Measurements from ENCODE around the gene MAN1A2.

MAN1A2 gene

DNA sequence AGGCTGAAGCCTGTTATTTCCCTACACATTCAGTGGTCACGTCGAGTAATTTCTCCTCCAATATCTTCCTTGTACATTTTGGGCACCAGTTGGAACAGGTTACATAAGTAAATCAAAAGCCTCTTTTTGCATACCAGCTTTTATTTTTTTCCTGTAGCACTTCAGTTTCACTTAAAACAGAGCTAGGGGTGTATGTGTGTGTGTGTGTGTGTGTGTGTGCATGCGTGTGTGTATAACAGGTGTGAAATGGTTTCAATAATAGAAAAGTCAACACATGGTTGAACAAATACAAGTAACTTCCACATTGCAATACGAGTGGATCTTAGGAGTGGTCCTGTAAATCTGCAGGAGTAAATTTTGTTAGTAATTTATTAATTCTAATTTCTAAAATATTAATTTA is 3.0 kb upstream of the MAN1A2 start:
- no peak overlapping the region for H3K4me2 ChIP-seq (ENCODE audit: low read length)
- H3K4me3 ChIP-seq (ENCODE audit: low read length) = no peak overlapping the region
- H3K9ac ChIP-seq (ENCODE audit: low read depth, low read length) = no peak overlapping the region
- H3K4me1 ChIP-seq (ENCODE audit: control insufficient read depth, insufficient read depth, low read length) = peaks cover 10% of the 10 kb centered on the region
- no peaks in the 10 kb centered on the region for H3K36me3 ChIP-seq (ENCODE audit: insufficient read depth, low read length)
- H3K9me3 ChIP-seq (replicated peaks; ENCODE audit: low read length) = no peaks in the 10 kb centered on the region
- no peaks in the 10 kb centered on the region for H3K27me3 ChIP-seq (ENCODE audit: control insufficient read depth, insufficient read depth, low read length)

- Histone ChIP-seq H3K4me1 (ENCODE audit: control insufficient read depth, insufficient read depth, low read length) (peaks cover 11% of the 10 kb centered on the region), H3K27me3 (ENCODE audit: control insufficient read depth, insufficient read depth, low read length) (no peaks in the 10 kb centered on the region), H3K9me3 (replicated peaks; ENCODE audit: low read length) (no peaks in the 10 kb centered on the region), H3K4me2 (ENCODE audit: low read length) (peak overlapping the region; percentile 96), H3K4me3 (ENCODE audit: low read length) (peak overlapping the region; percentile 95), H3K9ac (ENCODE audit: low read depth, low read length) (peak overlapping the region; percentile 93), H3K36me3 (ENCODE audit: insufficient read depth, low read length) (no peaks in the 10 kb centered on the region)
Measured at GRCh38 chr1:117365350-117366176, 1.7 kb upstream of the MAN1A2 start.

GRCh38 chr1:117366177-117367045 is 838 bp upstream of the MAN1A2 start:
- Histone ChIP-seq H3K4me1 (ENCODE audit: control insufficient read depth, insufficient read depth, low read length) (peaks cover 15% of the 10 kb centered on the region), H3K4me2 (ENCODE audit: low read length) (peak overlapping the region; percentile 96), H3K9me3 (replicated peaks; ENCODE audit: low read length) (no peaks in the 10 kb centered on the region), H3K36me3 (ENCODE audit: insufficient read depth, low read length) (no peaks in the 10 kb centered on the region), H3K9ac (ENCODE audit: low read depth, low read length) (peak overlapping the region; percentile 93), H3K4me3 (ENCODE audit: low read length) (peak overlapping the region; percentile 95), H3K27me3 (ENCODE audit: control insufficient read depth, insufficient read depth, low read length) (no peaks in the 10 kb centered on the region)

GRCh38 chr1:117368116-117369108 is 1.2 kb downstream of the MAN1A2 start:
- no peaks in the 10 kb centered on the region for H3K36me3 ChIP-seq (ENCODE audit: insufficient read depth, low read length)
- no peaks in the 10 kb centered on the region for H3K9me3 ChIP-seq (replicated peaks; ENCODE audit: low read length)
- H3K4me3 ChIP-seq (ENCODE audit: low read length) = peak overlapping the region; percentile 95
- H3K4me2 ChIP-seq (ENCODE audit: low read length) = peak overlapping the region; percentile 96
- peak overlapping the region; percentile 93 for H3K9ac ChIP-seq (ENCODE audit: low read depth, low read length)
- H3K4me1 ChIP-seq (ENCODE audit: control insufficient read depth, insufficient read depth, low read length) = peaks cover 15% of the 10 kb centered on the region
- H3K27me3 ChIP-seq (ENCODE audit: control insufficient read depth, insufficient read depth, low read length) = no peaks in the 10 kb centered on the region

GRCh38 chr1:117370071-117370470 is 2.8 kb downstream of the MAN1A2 start:
- H3K36me3 ChIP-seq (ENCODE audit: insufficient read depth, low read length) = no peaks in the 10 kb centered on the region
- H3K4me2 ChIP-seq (ENCODE audit: low read length) = peak overlapping the region; percentile 96
- peak overlapping the region; percentile 93 for H3K9ac ChIP-seq (ENCODE audit: low read depth, low read length)
- no peaks in the 10 kb centered on the region for H3K27me3 ChIP-seq (ENCODE audit: control insufficient read depth, insufficient read depth, low read length)
- H3K4me3 ChIP-seq (ENCODE audit: low read length) = peak overlapping the region; percentile 95
- peaks cover 15% of the 10 kb centered on the region for H3K4me1 ChIP-seq (ENCODE audit: control insufficient read depth, insufficient read depth, low read length)
- H3K9me3 ChIP-seq (replicated peaks; ENCODE audit: low read length) = no peaks in the 10 kb centered on the region

DNA sequence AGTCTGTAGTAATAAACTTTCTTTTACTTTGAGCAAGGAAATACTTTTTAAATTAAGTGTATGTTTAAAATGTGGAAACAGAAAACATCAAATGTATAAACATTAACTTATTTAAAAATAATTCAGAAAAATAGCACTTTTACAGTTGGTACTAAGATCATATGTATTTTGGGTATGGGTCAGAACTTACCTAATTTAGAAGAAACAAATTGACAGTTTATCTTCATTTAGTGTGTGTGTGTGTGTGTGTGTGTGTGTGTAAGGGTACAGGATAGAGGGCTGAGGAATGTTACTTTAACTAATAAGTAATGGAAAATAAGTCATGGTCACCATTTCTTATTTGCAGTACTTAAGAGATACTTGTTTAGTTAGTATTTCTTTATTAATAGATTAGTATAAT is 3.3 kb downstream of the MAN1A2 start:
- Histone ChIP-seq H3K4me1 (ENCODE audit: control insufficient read depth, insufficient read depth, low read length) (peaks cover 13% of the 10 kb centered on the region), H3K4me2 (ENCODE audit: low read length) (peak overlapping the region; percentile 96), H3K27me3 (ENCODE audit: control insufficient read depth, insufficient read depth, low read length) (no peaks in the 10 kb centered on the region), H3K9me3 (replicated peaks; ENCODE audit: low read length) (no peaks in the 10 kb centered on the region), H3K36me3 (ENCODE audit: insufficient read depth, low read length) (no peaks in the 10 kb centered on the region), H3K9ac (ENCODE audit: low read depth, low read length) (peak overlapping the region; percentile 93), H3K4me3 (ENCODE audit: low read length) (peak overlapping the region; percentile 95)

DNA sequence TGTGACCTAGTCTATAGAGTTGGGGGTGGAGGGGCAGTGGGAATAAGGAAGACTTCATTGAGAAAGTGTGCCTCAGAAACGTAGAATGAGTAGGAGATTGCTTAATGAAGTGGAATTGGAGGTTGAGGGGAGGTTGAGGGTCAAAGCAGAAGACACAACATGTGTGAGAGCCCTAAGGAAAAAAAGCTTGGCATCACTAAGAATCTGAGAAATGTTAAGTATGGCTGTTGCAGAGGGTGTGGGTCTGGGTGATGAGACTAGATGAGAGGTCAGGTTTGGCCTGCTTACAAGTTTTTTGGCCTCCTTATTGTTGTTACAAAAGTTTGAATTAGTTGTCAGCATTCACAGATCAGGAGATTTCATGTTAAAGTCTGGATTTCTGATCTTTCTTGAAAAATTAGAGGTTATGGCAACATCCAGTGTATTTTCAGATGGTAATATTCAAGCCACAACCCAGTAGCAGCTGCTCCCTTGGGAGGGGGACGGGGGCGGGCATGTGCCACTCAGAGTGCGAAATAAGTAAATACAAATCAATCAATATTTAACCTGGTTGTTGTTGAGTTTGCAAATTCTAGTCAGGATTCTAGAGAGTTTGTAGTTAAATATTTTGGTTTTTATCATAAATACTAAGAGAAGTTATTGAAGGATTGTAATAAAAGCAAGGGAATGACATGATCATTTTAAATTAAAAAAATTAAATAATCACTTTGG is 4.3 kb downstream of the MAN1A2 start:
- Histone ChIP-seq H3K9ac (ENCODE audit: low read depth, low read length) (no peak overlapping the region), H3K4me1 (ENCODE audit: control insufficient read depth, insufficient read depth, low read length) (peaks cover 5% of the 10 kb centered on the region), H3K4me3 (ENCODE audit: low read length) (no peak overlapping the region), H3K36me3 (ENCODE audit: insufficient read depth, low read length) (no peaks in the 10 kb centered on the region), H3K4me2 (ENCODE audit: low read length) (peak overlapping the region; percentile 96), H3K9me3 (replicated peaks; ENCODE audit: low read length) (no peaks in the 10 kb centered on the region), H3K27me3 (ENCODE audit: control insufficient read depth, insufficient read depth, low read length) (no peaks in the 10 kb centered on the region)

DNA sequence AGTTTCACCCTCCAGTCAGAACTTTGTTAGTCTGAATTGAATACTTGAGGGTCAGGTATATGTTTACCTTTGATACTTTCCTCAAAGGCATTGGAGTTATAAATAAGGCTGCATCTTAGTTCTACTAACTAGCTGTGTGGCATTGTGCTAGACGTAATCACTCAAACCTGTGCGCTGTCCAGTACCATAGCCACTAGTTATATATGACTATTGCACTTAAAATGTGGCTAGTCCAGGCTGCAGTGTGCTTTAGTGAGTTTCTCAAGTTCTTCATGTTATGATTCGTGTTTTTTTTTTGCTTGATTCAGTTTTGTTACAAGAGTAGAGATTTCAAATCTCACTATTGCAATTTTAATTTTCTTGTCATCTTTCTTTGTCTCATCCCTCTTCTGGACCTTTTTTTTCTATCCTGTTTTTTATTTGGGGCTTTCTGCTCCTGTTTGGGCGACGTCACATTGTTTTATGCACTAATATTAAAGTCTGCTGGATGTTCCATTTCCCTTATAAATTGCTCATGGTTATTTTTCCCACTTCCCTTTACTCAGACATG is 5.7 kb downstream of the MAN1A2 start:
- no peaks in the 10 kb centered on the region for H3K27me3 ChIP-seq (ENCODE audit: control insufficient read depth, insufficient read depth, low read length)
- H3K4me3 ChIP-seq (ENCODE audit: low read length) = no peak overlapping the region
- H3K4me2 ChIP-seq (ENCODE audit: low read length) = no peak overlapping the region
- no peaks in the 10 kb centered on the region for H3K36me3 ChIP-seq (ENCODE audit: insufficient read depth, low read length)
- no peaks in the 10 kb centered on the region for H3K9me3 ChIP-seq (replicated peaks; ENCODE audit: low read length)
- H3K9ac ChIP-seq (ENCODE audit: low read depth, low read length) = no peak overlapping the region
- peaks cover 5% of the 10 kb centered on the region for H3K4me1 ChIP-seq (ENCODE audit: control insufficient read depth, insufficient read depth, low read length)

DNA sequence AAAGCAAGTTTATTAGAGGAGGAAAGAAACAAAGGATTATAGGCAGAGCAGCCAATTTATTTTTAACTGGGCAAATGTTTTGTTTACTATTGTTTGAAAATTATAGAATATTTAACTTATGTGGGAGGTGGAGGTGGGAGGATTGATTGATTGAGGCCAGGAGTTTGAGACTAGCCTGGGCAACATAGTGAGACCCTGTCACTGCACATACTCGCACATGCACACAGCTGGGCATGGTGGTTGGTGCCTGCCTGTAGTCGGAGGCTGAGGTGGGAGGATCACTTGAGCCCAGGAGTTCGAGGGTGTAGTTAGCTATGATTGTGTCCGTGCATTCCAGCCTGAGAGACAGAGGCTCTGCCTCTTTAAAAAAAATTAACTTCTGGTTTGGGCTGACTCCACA is 6.7 kb downstream of the MAN1A2 start:
- no peaks in the 10 kb centered on the region for H3K36me3 ChIP-seq (ENCODE audit: insufficient read depth, low read length)
- no peak overlapping the region for H3K9ac ChIP-seq (ENCODE audit: low read depth, low read length)
- peaks cover 5% of the 10 kb centered on the region for H3K4me1 ChIP-seq (ENCODE audit: control insufficient read depth, insufficient read depth, low read length)
- H3K9me3 ChIP-seq (replicated peaks; ENCODE audit: low read length) = no peaks in the 10 kb centered on the region
- no peaks in the 10 kb centered on the region for H3K27me3 ChIP-seq (ENCODE audit: control insufficient read depth, insufficient read depth, low read length)
- H3K4me3 ChIP-seq (ENCODE audit: low read length) = no peak overlapping the region
- no peak overlapping the region for H3K4me2 ChIP-seq (ENCODE audit: low read length)

DNA sequence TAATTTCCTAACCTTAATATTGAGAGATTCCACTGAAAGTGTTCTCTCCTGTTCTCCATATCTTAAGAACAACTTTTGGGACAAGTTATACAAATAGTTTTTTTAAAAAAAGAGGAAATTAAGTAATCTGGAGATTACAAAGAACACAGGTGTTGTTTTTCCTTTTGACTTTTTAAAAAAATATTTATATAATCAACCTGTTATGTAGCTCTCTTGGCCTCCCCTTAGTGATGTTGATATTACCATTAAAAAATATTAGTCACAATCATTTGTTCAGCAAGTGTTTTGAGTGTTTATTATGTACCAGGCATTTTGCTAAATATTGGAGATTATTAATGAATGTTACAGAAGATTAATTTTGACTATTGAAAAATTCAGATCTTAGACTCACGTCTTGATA is 8.1 kb downstream of the MAN1A2 start:
- Histone ChIP-seq H3K9me3 (replicated peaks; ENCODE audit: low read length) (no peaks in the 10 kb centered on the region), H3K27me3 (ENCODE audit: control insufficient read depth, insufficient read depth, low read length) (no peaks in the 10 kb centered on the region), H3K36me3 (ENCODE audit: insufficient read depth, low read length) (no peaks in the 10 kb centered on the region), H3K4me3 (ENCODE audit: low read length) (no peak overlapping the region), H3K4me2 (ENCODE audit: low read length) (no peak overlapping the region), H3K9ac (ENCODE audit: low read depth, low read length) (no peak overlapping the region), H3K4me1 (ENCODE audit: control insufficient read depth, insufficient read depth, low read length) (peaks cover 5% of the 10 kb centered on the region)
